IPS-15b (cell line): ENCODE results near the gene SPG7.

Experiments used
- H3K27me3 ChIP-seq: one replicate; pipeline ENCODE4 v1.6.1; 2013; ENCODE audit warnings: low read length; ENCODE audit not compliant: control insufficient read depth, insufficient read depth
- H3K36me3 ChIP-seq: one replicate; pipeline ENCODE4 v1.6.1; 2013; ENCODE audit warnings: low read length; ENCODE audit not compliant: control insufficient read depth, insufficient read depth
- H3K4me1 ChIP-seq: one replicate; pipeline ENCODE4 v1.6.1; 2013; ENCODE audit warnings: mild to moderate bottlenecking, low read length; ENCODE audit not compliant: control insufficient read depth, insufficient read depth
- H3K4me3 ChIP-seq: one replicate; pipeline ENCODE4 v1.5.1; 2013; ENCODE audit warnings: low read depth, low read length
- H3K9ac ChIP-seq: one replicate; pipeline ENCODE4 v1.6.1; 2013; ENCODE audit warnings: low read depth, mild to moderate bottlenecking, low read length
- H3K9me3 ChIP-seq: one replicate; pipeline ENCODE4 v1.6.1; 2013; ENCODE audit warnings: mild to moderate bottlenecking, low read length; ENCODE audit not compliant: control insufficient read depth, insufficient read depth

The SPG7 gene

GRCh38 chr16:89602952-89603590 is 94.9 kb downstream of the SPG7 start:
- H3K27me3 ChIP-seq: no peaks in the 10 kb centered on the region
- H3K36me3 ChIP-seq: no peaks in the 10 kb centered on the region
- no peaks in the 10 kb centered on the region for H3K9me3 ChIP-seq
- H3K4me3 ChIP-seq: no peak overlapping the region
- no peak overlapping the region for H3K9ac ChIP-seq
- peaks cover 2% of the 10 kb centered on the region for H3K4me1 ChIP-seq

GRCh38 chr16:89604764-89605163 is 96.6 kb downstream of the SPG7 start:
- Histone ChIP-seq H3K4me1 (no peaks in the 10 kb centered on the region), H3K36me3 (no peaks in the 10 kb centered on the region), H3K27me3 (no peaks in the 10 kb centered on the region), H3K9ac (no peak overlapping the region), H3K4me3 (no peak overlapping the region), H3K9me3 (no peaks in the 10 kb centered on the region)

GRCh38 chr16:89605186-89605970 is 97.2 kb downstream of the SPG7 start:
- Histone ChIP-seq H3K36me3 (no peaks in the 10 kb centered on the region), H3K9me3 (no peaks in the 10 kb centered on the region), H3K9ac (no peak overlapping the region), H3K27me3 (no peaks in the 10 kb centered on the region), H3K4me3 (no peak overlapping the region), H3K4me1 (no peaks in the 10 kb centered on the region)

DNA sequence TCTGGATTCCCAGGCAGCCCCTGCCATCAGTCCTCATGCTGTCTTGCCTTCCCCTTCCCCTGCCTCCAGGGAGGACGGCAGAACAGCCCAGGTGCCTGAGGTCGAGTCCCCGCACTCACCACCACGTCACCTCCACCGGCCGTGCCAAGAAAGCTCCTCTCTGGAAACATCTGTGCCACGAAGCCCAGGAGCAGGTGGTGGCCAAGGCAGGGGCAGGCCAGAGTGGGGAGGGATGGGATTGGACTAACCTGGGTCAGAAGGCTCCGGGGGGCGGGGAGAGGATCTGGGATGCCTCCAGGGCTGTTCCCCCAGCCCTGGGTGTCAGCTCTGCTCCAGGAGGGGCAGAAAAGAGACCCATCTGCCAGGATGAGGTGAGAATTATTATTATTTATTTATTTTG is 97.8 kb downstream of the SPG7 start:
- Histone ChIP-seq H3K4me1 (no peaks in the 10 kb centered on the region), H3K9me3 (no peaks in the 10 kb centered on the region), H3K4me3 (no peak overlapping the region), H3K27me3 (no peaks in the 10 kb centered on the region), H3K36me3 (no peaks in the 10 kb centered on the region), H3K9ac (no peak overlapping the region)
